Caco-2 (cell line): ENCODE measurements around the gene ZC3HAV1L. TPM values are rescaled to one million over a fixed set of nuclear protein-coding genes. Genes with fewer than 3 reads are reported as not detected.

Experiments
- BruUV-seq: library from RNA; stranded (reverse); fragments of 400-500 nt; replicated peaks from 2 replicates; lab custom pipeline; 2021; lab: Mats Ljungman, UMichigan
- CTCF ChIA-PET: fragments of 300-600 bp; sonication (Branson Sonifier 250); formaldehyde crosslinking; loops from one replicate; lab custom pipeline; 2022; ENCODE audit warnings: antibody characterized with exemption; lab: Charles Lee
- POLR2A ChIA-PET: fragments of 300-600 bp; sonication (Branson Sonifier 250); formaldehyde crosslinking; loops from one replicate; lab custom pipeline; 2022; ENCODE audit warnings: antibody characterized with exemption; lab: Charles Lee
- DNase-seq, 2 experiments: peaks; one replicate each; pipeline versions ENCODE4 v3.0.0 to v3.0.0-alpha.2; 2020 to 2022
- H3K27me3 ChIP-seq: replicated peaks from 2 replicates; pipeline ENCODE4 v1.6.0; 2011; ENCODE audit warnings: low read length; ENCODE audit not compliant: control insufficient read depth, insufficient read depth
- H3K36me3 ChIP-seq: 2 replicates; pipeline ENCODE4 v1.5.1; 2011; ENCODE audit warnings: low read length; ENCODE audit not compliant: control insufficient read depth, insufficient read depth
- H3K4me1 ChIP-seq: fragments of 250-450 bp; sonication (Bioruptor Pico); 2 replicates; pipeline ENCODE4 v1.5.1; 2020; ENCODE audit warnings: mild to moderate bottlenecking
- H3K4me3 ChIP-seq: 2 replicates; pipeline ENCODE4 v1.5.1; 2011; ENCODE audit warnings: low read depth, mild to moderate bottlenecking, control low read depth, low read length
- H3K9me3 ChIP-seq: fragments of 250-450 bp; sonication (Bioruptor Pico); 2 replicates; pipeline ENCODE4 v1.5.1; 2020; ENCODE audit warnings: mild to moderate bottlenecking, moderate library complexity
- H3K27ac Mint-ChIP-seq: one replicate; pipeline ENCODE4 v1.8.0; 2022; ENCODE audit warnings: mixed read lengths; ENCODE audit not compliant: unreplicated experiment
- H3K27me3 Mint-ChIP-seq: one replicate; pipeline ENCODE4 v1.8.0; 2022; ENCODE audit warnings: mixed read lengths; ENCODE audit not compliant: insufficient read depth, unreplicated experiment
- H3K36me3 Mint-ChIP-seq: one replicate; pipeline ENCODE4 v1.8.0; 2022; ENCODE audit warnings: mild to moderate bottlenecking, mixed read lengths; ENCODE audit not compliant: insufficient read depth, unreplicated experiment
- H3K4me1 Mint-ChIP-seq: one replicate; pipeline ENCODE4 v1.8.0; 2022; ENCODE audit warnings: low read depth, mixed read lengths; ENCODE audit not compliant: unreplicated experiment
- H3K4me3 Mint-ChIP-seq: one replicate; pipeline ENCODE4 v1.8.0; 2022; ENCODE audit warnings: mild to moderate bottlenecking, moderate library complexity, mixed read lengths; ENCODE audit not compliant: unreplicated experiment
- H3K9me3 Mint-ChIP-seq: one replicate; pipeline ENCODE4 v1.8.0; 2022; ENCODE audit warnings: mixed read lengths; ENCODE audit not compliant: unreplicated experiment
- CTCF ChIP-seq, 2 experiments: fragments of 200-600 bp in 1 of 2; IDR thresholded peaks; 1 replicate in 1 of 2; 2 replicates in 1 of 2; pipeline versions ENCODE4 v1.5.1 to v1.8.0; 2011 to 2022; ENCODE audit warnings: antibody characterized with exemption in 1 of 2, control low read depth in 1 of 2, inconsistent platforms in 1 of 2, low read depth in 1 of 2, low read length in 1 of 2, mild to moderate bottlenecking in 1 of 2, moderate library complexity in 1 of 2; ENCODE audit not compliant: insufficient read depth in 1 of 2, severe bottlenecking in 1 of 2, unreplicated experiment in 1 of 2
- intact Hi-C: fragments of 100-400 bp; cut with micrococcal nuclease; formaldehyde crosslinking; loops from one replicate; pipeline ENCODE4 v1.10.0; 2022; ENCODE audit not compliant: unreplicated experiment
- total RNA-seq: library from RNA; stranded (reverse); gene quantifications from 2 replicates; pipeline ENCODE4 v1.2.3, GENCODE V29; 2022

ZC3HAV1L gene
- total RNA-seq, 1 experiment from 2014 or later, result 24.6 TPM

- Mint-ChIP-seq H3K4me1 (no peaks in the 10 kb centered on the region), H3K27me3 (no peaks in the 10 kb centered on the region), H3K4me3 (no peak overlapping the region), H3K9me3 (no peaks in the 10 kb centered on the region), H3K36me3 (peaks cover 19% of the 10 kb centered on the region), H3K27ac (no peak overlapping the region)
- ChIA-PET POLR2A (no interaction called here), CTCF (interaction anchor here (1.1 kb wide), 1 partner anchor 31 kb away, joined by 3 read pairs; no protein-coding TSS in a partner anchor)
- no TSS peak for BruUV-seq
- H3K4me3 ChIP-seq, result no peak overlapping the region
- intact Hi-C loops, result no loop called here
- no peaks in the 10 kb centered on the region; the same call in 1 of the 2 replicates for H3K4me1 ChIP-seq
- no peaks in the 10 kb centered on the region; the same call in 1 of the 2 replicates for H3K36me3 ChIP-seq
- DNase-seq, result no peak
- H3K9me3 ChIP-seq, result no peaks in the 10 kb centered on the region
- no peak for TF ChIP-seq CTCF (IDR thresholded peaks at IDR 0.05; ENCODE audit: insufficient read depth in 1 of 2, low read depth in 1 of 2, low read length in 1 of 2, severe bottlenecking in 1 of 2, unreplicated experiment in 1 of 2)
- H3K27me3 ChIP-seq, result no peaks in the 10 kb centered on the region
Observed at GRCh38 chr7:139043823-139044812, 8.3 kb upstream of the ZC3HAV1L start.

- BruUV-seq, result no TSS peak
- intact Hi-C loops, result no loop called here
- no peak overlapping the region for H3K4me3 Mint-ChIP-seq
Observed at GRCh38 chr7:139041378-139042085, 5.7 kb upstream of the ZC3HAV1L start.

More at GRCh38 chr7:139041378-139042085, 5.7 kb upstream of the ZC3HAV1L start:
- Mint-ChIP-seq H3K36me3 (peaks cover 14% of the 10 kb centered on the region), H3K4me1 (peaks cover 14% of the 10 kb centered on the region), H3K27ac (no peak overlapping the region), H3K27me3 (no peaks in the 10 kb centered on the region), H3K9me3 (no peaks in the 10 kb centered on the region)
- H3K36me3 ChIP-seq, result no peaks in the 10 kb centered on the region; the same call in 1 of the 2 replicates
- CTCF ChIA-PET, result no interaction called here
- H3K4me1 ChIP-seq, result no peaks in the 10 kb centered on the region; the same call in 1 of the 2 replicates
- no peak for TF ChIP-seq CTCF (IDR thresholded peaks at IDR 0.05; ENCODE audit: insufficient read depth in 1 of 2, low read depth in 1 of 2, low read length in 1 of 2, severe bottlenecking in 1 of 2, unreplicated experiment in 1 of 2)
- no peaks in the 10 kb centered on the region for H3K9me3 ChIP-seq
- H3K27me3 ChIP-seq, result no peaks in the 10 kb centered on the region
- DNase-seq, result no peak
- no peak overlapping the region for H3K4me3 ChIP-seq
- POLR2A ChIA-PET, result no interaction called here
